HG03025 (cell line): Measurements from ENCODE around the gene OTOG.
A peak's percentile ranks its signal among the peaks of the same experiment; 100 is the strongest.

Experiments
- ATAC-seq: cut with Tn5 transposase; IDR thresholded peaks from one replicate; pipeline ENCODE4 v1.9.1; 2021; ENCODE audit warnings: mild to moderate bottlenecking, moderate library complexity; ENCODE audit not compliant: unreplicated experiment, low FRiP score

Gene OTOG

GRCh38 chr11:17581036-17581731 is 34.1 kb downstream of the OTOG start:
- ATAC-seq: no peak

- ATAC-seq: no peak
These were observed 34.6 kb downstream of the OTOG start for GRCh38 chr11:17581732-17582053.

GRCh38 chr11:17585911-17586695 is 39.0 kb downstream of the OTOG start:
- ATAC-seq: no peak

GRCh38 chr11:17588166-17588565 is 41.1 kb downstream of the OTOG start:
- no peak for ATAC-seq

GRCh38 chr11:17588721-17589120 is 41.7 kb downstream of the OTOG start:
- no peak for ATAC-seq

GRCh38 chr11:17590463-17590862 is 43.4 kb downstream of the OTOG start:
- no peak for ATAC-seq

GRCh38 chr11:17591293-17591692 is 44.2 kb downstream of the OTOG start:
- ATAC-seq: no peak

GRCh38 chr11:17593466-17594245 is 46.6 kb downstream of the OTOG start:
- no peak for ATAC-seq

GRCh38 chr11:17594686-17595192 is 47.7 kb downstream of the OTOG start:
- no peak for ATAC-seq

- no peak for ATAC-seq
These were observed 48.7 kb downstream of the OTOG start for GRCh38 chr11:17595526-17596309.

- ATAC-seq: no peak
These were observed 49.2 kb downstream of the OTOG start for GRCh38 chr11:17596310-17596669.

GRCh38 chr11:17596711-17597110 is 49.7 kb downstream of the OTOG start:
- no peak for ATAC-seq

- no peak for ATAC-seq
These were observed 50.7 kb downstream of the OTOG start for GRCh38 chr11:17597770-17598169.

- peak; percentile 76 for ATAC-seq
These were observed 51.8 kb downstream of the OTOG start for GRCh38 chr11:17598700-17599459.

- ATAC-seq: no peak
These were observed 52.4 kb downstream of the OTOG start for GRCh38 chr11:17599460-17599925.

- ATAC-seq: no peak
These were observed 53.5 kb downstream of the OTOG start for GRCh38 chr11:17600316-17601255.

- no peak for ATAC-seq
These were observed 54.2 kb downstream of the OTOG start for GRCh38 chr11:17601256-17601671.

GRCh38 chr11:17601676-17602075 is 54.6 kb downstream of the OTOG start:
- ATAC-seq: no peak
